ENCODE data around the gene ATG10.

- TF ChIP-seq CTCF (IDR thresholded peaks at IDR 0.05; ENCODE audit: insufficient read depth, low read depth, low read length), result no peak
- no peak for TF ChIP-seq EZH2 (IDR thresholded peaks at IDR 0.05; ENCODE audit: insufficient read depth, low read length)
Measured at GRCh38 chr5:82156874-82157273, 185.1 kb downstream of the ATG10 start.

Measured in astrocyte (in vitro differentiated cells and primary cell).